GM12801 (cell line): ENCODE measurements around the gene AFDN.

Source experiments
- CTCF ChIP-seq: IDR thresholded peaks from one replicate; pipeline ENCODE4 v1.5.1; 2011; ENCODE audit warnings: control low read depth; ENCODE audit not compliant: insufficient read length; ENCODE audit errors: extremely low read depth

Gene AFDN

DNA sequence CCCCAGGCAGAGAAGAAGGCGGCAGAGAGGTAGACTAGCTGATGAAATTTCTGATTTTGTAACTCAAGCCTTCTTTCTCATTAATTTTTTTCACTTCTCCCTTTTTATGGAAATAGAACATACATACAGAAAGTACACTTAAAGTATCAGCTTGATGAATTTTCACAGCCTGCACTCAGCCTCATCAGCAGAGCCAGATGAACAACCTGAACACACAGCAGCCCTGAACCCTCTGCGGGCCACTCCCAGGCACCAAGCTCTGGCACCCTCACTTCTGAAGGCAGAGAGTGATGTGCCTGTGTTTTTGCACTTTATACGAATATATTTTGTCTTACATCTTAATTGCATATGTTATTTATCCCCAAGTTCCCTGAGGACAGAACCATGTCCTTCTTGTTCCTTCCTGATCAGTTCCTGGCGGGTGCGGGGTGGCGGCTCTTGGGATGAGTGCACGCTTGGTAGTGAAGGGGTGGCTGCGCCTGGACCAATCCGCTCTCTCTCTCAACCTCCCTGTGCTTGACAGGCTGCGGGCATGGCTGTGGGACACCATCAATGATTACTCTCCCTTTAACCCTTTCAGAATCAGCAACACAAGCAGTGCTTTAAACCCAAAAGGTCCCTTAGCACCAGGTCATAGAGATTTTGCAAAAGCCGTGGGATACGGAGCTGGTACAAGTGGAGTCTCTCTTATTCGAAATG, 34.8 kb upstream of the AFDN start:
- no peak for TF ChIP-seq CTCF

GRCh38 chr6:167793421-167793820, 33.3 kb upstream of the AFDN start:
- TF ChIP-seq CTCF, result no peak

GRCh38 chr6:167794161-167795157, 32.3 kb upstream of the AFDN start:
- no peak for TF ChIP-seq CTCF

- TF ChIP-seq CTCF, result no peak
Measured at GRCh38 chr6:167795321-167795811, 31.3 kb upstream of the AFDN start.

DNA sequence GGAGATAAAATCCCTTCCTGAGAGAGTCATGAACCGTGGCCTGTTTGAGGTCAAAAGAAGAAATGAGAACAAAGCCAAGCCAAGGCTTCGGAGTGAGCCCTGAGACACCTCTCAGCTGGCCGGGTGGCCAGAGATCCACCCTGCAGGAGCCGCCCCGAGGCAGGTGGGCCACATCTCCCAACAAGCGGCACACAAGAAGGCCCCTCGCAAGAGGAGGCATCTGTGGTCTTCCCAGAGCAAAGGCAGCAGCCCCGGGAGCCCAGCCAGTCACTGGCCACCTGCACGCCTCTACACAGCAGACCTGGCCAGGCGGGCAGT, 30.9 kb upstream of the AFDN start:
- no peak for TF ChIP-seq CTCF

- no peak for TF ChIP-seq CTCF
Measured at GRCh38 chr6:167796192-167796981, 30.3 kb upstream of the AFDN start.

- TF ChIP-seq CTCF, result no peak
Measured at GRCh38 chr6:167797011-167797471, 29.7 kb upstream of the AFDN start.
